ENCODE results near the gene SPIRE2. TPM values are rescaled to one million over a fixed set of nuclear protein-coding genes. Genes with fewer than 3 reads are reported as not detected.

SPIRE2 gene
- total RNA-seq, 1 donor from 2014 or later = 0.79 TPM

- FAIRE-seq (no peak), DNase-seq (ENCODE audit: low read depth) (no peak)
- Histone ChIP-seq H3K4me3 (ENCODE audit: low read depth, low read length) (no peak overlapping the region), H3K27me3 (ENCODE audit: control insufficient read depth, insufficient read depth, low read length) (no peaks in the 10 kb centered on the region), H3K36me3 (ENCODE audit: control insufficient read depth, insufficient read depth, low read length) (no peaks in the 10 kb centered on the region)
- no peak for TF ChIP-seq CTCF (IDR thresholded peaks at IDR 0.05; ENCODE audit: insufficient read depth, low read length, severe bottlenecking)
Observed at GRCh38 chr16:89855301-89855945, 27.1 kb downstream of the SPIRE2 start.

- FAIRE-seq (no peak), DNase-seq (ENCODE audit: low read depth) (no peak)
- H3K27me3 ChIP-seq (ENCODE audit: control insufficient read depth, insufficient read depth, low read length) = no peaks in the 10 kb centered on the region
- TF ChIP-seq CTCF (IDR thresholded peaks at IDR 0.05; ENCODE audit: insufficient read depth, low read length, severe bottlenecking) = no peak
- no peak overlapping the region for H3K4me3 ChIP-seq (ENCODE audit: low read depth, low read length)
- no peaks in the 10 kb centered on the region for H3K36me3 ChIP-seq (ENCODE audit: control insufficient read depth, insufficient read depth, low read length)
Observed at GRCh38 chr16:89855986-89856385, 27.7 kb downstream of the SPIRE2 start.

DNA sequence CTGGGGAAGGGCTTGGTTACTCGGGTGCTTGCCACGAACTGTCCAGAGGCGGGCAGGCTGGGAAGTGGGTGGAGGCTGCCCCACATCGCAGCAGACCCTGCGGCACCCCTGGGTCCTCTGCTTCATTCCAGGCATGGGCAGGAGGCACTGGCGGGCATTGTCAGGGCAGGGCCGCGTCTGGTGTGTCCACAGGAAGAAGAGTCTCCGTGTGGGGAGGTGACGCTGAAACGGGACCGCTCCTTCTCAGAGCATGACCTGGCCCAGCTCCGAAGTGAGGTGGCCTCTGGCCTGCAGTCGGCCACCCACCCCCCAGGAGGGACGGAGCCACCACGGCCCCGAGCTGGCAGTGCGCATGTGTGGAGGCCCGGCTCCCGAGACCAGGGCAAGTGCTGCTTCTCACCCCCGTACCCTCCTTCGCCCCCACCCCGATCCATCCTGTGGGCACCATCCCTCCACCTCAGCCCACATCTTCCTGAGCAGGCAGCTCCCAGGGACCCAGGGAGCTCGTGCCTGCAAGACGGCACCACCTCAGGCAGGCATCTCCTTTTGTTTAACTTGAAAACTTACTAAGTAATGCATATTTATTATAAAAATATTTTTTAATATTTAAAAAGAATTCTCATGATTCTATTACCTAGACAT lies 30.8 kb downstream of the SPIRE2 start:
- TF ChIP-seq CTCF (IDR thresholded peaks at IDR 0.05; ENCODE audit: insufficient read depth, low read length, severe bottlenecking) = no peak
- no peaks in the 10 kb centered on the region for H3K36me3 ChIP-seq (ENCODE audit: control insufficient read depth, insufficient read depth, low read length)
- DNase-seq (ENCODE audit: low read depth) = no peak
- no peaks in the 10 kb centered on the region for H3K27me3 ChIP-seq (ENCODE audit: control insufficient read depth, insufficient read depth, low read length)
- H3K4me3 ChIP-seq (ENCODE audit: low read depth, low read length) = no peak overlapping the region
- no peak for FAIRE-seq

- H3K4me3 ChIP-seq (ENCODE audit: low read depth, low read length) = no peak overlapping the region
- TF ChIP-seq CTCF (IDR thresholded peaks at IDR 0.05; ENCODE audit: insufficient read depth, low read length, severe bottlenecking) = no peak
- H3K36me3 ChIP-seq (ENCODE audit: control insufficient read depth, insufficient read depth, low read length) = no peaks in the 10 kb centered on the region
- H3K27me3 ChIP-seq (ENCODE audit: control insufficient read depth, insufficient read depth, low read length) = no peaks in the 10 kb centered on the region
- FAIRE-seq = no peak
- DNase-seq (ENCODE audit: low read depth) = no peak
Observed at GRCh38 chr16:89859615-89860007, 31.3 kb downstream of the SPIRE2 start.

- FAIRE-seq (no peak), DNase-seq (ENCODE audit: low read depth) (no peak)
- H3K4me3 ChIP-seq (ENCODE audit: low read depth, low read length) = no peak overlapping the region
- peak; percentile 99 for TF ChIP-seq CTCF (IDR thresholded peaks at IDR 0.05; ENCODE audit: insufficient read depth, low read length, severe bottlenecking)
- H3K36me3 ChIP-seq (ENCODE audit: control insufficient read depth, insufficient read depth, low read length) = no peaks in the 10 kb centered on the region
- no peaks in the 10 kb centered on the region for H3K27me3 ChIP-seq (ENCODE audit: control insufficient read depth, insufficient read depth, low read length)
Observed at GRCh38 chr16:89860747-89861304, 32.6 kb downstream of the SPIRE2 start.
